Activated naive CD8-positive, alpha-beta T cell treated with anti-CD3 and anti-CD28 coated beads, Interleukin-2, amount 10 ng/mL, durations not matched to agents 7 days and 5 days (primary cell): ENCODE results near the gene GCK. TPM values are rescaled to one million over a fixed set of nuclear protein-coding genes. Genes with fewer than 3 reads are reported as not detected.
A peak's percentile ranks its signal among the peaks of the same experiment; 100 is the strongest.

Source experiments
- ATAC-seq: fragments of 150-1000 bp; cut with Tn5 transposase; one replicate; pipeline ENCODE4 v1.10.0; 2021; ENCODE audit warnings: low read depth, moderate library complexity
- POLR2A ChIA-PET: fragments of 350-600 bp; sonication (Branson Sonifier 250); formaldehyde crosslinking; loops from one replicate; lab custom pipeline; 2021; ENCODE audit warnings: antibody characterized with exemption; lab: Charles Lee
- DNase-seq: peaks from one replicate; pipeline ENCODE4 v3.0.0; 2021
- H3K27ac Mint-ChIP-seq: one replicate; pipeline ENCODE4 v1.8.0; 2022; ENCODE audit warnings: mild to moderate bottlenecking, mixed read lengths
- H3K27me3 Mint-ChIP-seq: one replicate; pipeline ENCODE4 v1.8.0; 2022; ENCODE audit warnings: mild to moderate bottlenecking, moderate library complexity, mixed read lengths
- H3K36me3 Mint-ChIP-seq: one replicate; pipeline ENCODE4 v1.8.0; 2021; ENCODE audit warnings: mild to moderate bottlenecking, mixed read lengths
- H3K4me1 Mint-ChIP-seq: one replicate; pipeline ENCODE4 v1.8.0; 2021; ENCODE audit warnings: mixed read lengths
- H3K4me3 Mint-ChIP-seq: one replicate; pipeline ENCODE4 v1.8.0; 2022; ENCODE audit warnings: mild to moderate bottlenecking, moderate library complexity, mixed read lengths
- H3K9me3 Mint-ChIP-seq: one replicate; pipeline ENCODE4 v1.8.0; 2021; ENCODE audit warnings: mixed read lengths
- total RNA-seq, 2 experiments: library from RNA; stranded (reverse); gene quantifications; one replicate each; pipeline ENCODE4 v1.2.3, GENCODE V29; 2021

Gene GCK
- total RNA-seq, 2 experiments from 2014 or later, result 0.23 to 0.30 TPM

DNA sequence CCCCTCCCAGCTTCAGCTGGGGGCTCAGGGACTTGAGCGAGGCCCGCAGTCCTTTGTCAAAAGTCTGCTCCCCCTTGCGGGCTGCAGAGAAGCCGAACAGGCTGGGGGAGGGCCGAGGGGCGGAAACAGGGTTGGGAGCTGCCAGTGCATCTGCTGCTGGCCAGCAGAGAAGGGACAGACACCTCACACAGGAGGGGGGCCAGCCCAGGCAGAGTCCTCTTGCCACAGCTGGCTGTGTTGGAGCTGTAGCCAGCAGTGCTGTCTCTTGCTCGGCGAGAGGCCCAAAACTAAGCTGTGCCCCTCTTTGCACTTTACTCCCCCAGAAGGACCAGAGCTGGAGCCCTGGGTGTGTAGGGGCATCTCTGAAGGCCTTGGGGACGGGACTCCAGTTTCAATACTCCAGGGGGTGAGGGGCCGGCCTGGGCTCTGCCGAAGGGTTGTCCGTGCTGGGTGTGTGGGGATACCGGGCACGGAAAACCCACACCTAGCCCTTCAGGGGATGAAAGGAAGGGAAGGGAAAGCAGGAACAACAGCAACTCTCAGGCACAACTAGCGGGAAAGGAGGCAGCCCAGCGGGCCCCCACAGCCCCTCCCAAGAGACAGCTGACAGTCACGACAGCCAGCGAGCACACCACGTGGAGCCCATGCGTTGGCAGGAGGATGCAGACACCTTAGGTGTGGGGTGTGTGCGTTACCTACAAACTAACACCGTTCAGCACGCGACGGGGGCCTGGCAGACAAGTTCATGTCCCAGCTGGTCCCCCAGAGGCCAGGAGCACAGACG lies 29.4 kb upstream of the GCK start:
- H3K4me1 Mint-ChIP-seq, result no peaks in the 10 kb centered on the region
- no peak for DNase-seq
- no peak overlapping the region for H3K27ac Mint-ChIP-seq
- H3K27me3 Mint-ChIP-seq, result no peaks in the 10 kb centered on the region
- no peak for ATAC-seq
- POLR2A ChIA-PET, result no interaction called here
- H3K9me3 Mint-ChIP-seq, result no peaks in the 10 kb centered on the region
- no peak overlapping the region for H3K4me3 Mint-ChIP-seq
- H3K36me3 Mint-ChIP-seq, result no peaks in the 10 kb centered on the region

DNA sequence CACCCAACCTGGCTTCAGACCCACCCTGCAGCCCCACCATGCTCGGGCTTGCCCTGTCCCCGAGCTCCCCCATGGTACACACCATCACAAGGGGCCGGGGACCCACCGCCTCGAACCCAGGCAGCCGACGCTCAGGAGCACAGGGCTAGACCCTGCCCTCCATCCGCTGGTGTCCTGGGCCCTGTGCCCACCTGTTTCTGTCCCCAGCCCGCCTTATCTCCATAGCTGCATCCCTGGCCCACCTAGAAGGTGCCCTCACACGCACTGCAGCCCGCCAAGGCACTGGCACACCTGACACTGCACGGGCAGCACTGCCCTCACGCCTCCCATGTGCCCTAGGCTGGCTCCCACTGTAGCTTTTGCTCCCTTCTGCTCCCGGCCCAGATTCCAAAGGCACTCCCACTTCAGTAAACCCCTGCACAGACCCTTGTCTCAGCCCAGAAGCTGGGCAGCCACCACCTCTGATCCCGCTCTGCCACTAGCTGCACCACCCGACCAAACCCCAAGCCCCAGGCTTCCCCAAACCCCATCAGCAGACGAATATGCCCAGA lies 28.7 kb upstream of the GCK start:
- Mint-ChIP-seq H3K36me3 (no peaks in the 10 kb centered on the region), H3K4me3 (no peak overlapping the region), H3K4me1 (no peaks in the 10 kb centered on the region), H3K9me3 (no peaks in the 10 kb centered on the region), H3K27ac (no peak overlapping the region), H3K27me3 (no peaks in the 10 kb centered on the region)
- POLR2A ChIA-PET, result no interaction called here
- no peak for DNase-seq
- ATAC-seq, result no peak

DNA sequence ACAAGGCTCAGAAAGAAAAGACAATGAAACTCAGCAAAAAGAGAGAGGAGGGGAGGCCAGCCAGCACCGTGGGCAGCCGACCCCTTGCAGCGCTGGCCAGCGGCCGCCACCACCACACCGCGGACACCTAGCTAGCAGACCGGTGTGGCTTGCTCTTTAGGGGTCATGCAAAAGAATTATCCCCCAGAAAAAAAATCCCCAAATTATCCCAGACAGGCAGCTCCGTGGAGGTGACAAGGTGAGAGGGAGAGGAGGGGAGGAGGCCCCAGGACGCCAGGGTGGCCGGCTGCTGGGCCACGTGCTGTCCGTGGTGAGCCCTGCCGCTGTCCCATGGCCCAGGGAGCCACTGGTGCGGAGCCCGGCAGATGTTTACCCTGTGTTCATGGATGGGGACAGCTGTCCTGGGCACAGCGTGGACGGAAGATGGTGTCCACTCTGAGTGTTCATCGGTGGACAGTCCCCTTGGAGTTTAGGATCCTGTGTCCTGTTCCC lies 28.0 kb upstream of the GCK start:
- H3K36me3 Mint-ChIP-seq, result peaks cover under 1% of the 10 kb centered on the region
- ATAC-seq (no peak), DNase-seq (no peak)
- H3K27me3 Mint-ChIP-seq, result no peaks in the 10 kb centered on the region
- peaks cover under 1% of the 10 kb centered on the region for H3K4me1 Mint-ChIP-seq
- no peak overlapping the region for H3K27ac Mint-ChIP-seq
- H3K9me3 Mint-ChIP-seq, result no peaks in the 10 kb centered on the region
- POLR2A ChIA-PET, result no interaction called here
- H3K4me3 Mint-ChIP-seq, result no peak overlapping the region

DNA sequence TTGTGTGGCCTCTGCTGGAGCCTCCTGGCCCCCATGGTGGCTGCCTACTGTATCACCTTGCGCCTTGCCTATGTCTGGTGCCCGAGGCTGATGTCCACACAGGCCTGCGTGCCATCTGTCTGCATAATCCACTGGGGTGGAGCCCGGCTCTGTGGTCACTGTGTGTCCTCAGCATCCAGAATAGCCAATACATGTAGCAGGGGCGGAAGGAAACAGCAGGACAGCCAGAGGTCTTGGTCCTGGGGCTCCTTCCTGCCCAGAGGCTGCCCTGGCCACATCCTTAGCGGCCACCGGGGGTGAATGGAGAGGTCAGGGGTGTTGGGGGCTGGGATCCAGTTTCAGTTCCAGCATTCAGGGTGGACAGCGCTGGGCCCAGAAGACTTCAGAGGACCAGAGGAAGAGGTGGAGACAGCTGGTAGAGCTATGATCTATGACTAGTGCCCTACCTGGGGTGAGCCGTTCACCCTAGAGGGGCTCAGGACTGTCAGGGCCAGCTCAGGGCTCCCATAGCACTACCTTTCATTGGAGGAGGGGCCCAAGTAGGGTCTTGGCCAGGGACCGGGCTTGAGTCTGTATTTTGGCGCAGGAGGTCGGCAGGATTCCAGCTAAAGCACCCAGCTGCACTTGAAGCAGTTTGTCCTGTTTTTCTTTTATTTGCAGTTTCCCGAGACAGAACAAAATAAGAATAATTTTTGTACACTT lies 27.4 kb upstream of the GCK start:
- Mint-ChIP-seq H3K27me3 (no peaks in the 10 kb centered on the region), H3K9me3 (no peaks in the 10 kb centered on the region), H3K4me3 (no peak overlapping the region), H3K36me3 (peaks cover 3% of the 10 kb centered on the region), H3K4me1 (peaks cover 6% of the 10 kb centered on the region), H3K27ac (no peak overlapping the region)
- POLR2A ChIA-PET, result no interaction called here
- no peak for ATAC-seq
- no peak for DNase-seq

DNA sequence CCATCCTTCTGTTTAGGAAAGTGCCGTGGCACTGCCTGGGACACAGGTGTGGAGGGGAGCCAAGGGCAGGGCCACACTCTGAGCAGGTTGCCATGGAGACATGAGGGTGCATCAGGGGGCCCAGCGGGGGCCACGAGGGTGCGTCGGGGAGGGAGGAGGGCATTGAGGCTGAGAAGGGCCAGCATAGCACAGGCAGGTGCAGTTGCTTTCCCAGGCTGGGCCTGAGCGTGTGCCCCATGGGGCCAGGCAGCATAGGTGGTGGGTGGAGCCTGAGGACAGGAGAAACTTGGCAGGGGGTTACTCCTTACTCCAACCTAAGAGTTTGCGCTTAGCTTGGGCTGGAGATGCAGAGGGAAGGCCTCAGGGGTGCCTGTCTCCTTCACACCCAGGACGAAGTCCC lies 26.8 kb upstream of the GCK start:
- peaks cover 11% of the 10 kb centered on the region for H3K4me1 Mint-ChIP-seq
- ATAC-seq (no peak), DNase-seq (no peak)
- no peak overlapping the region for H3K4me3 Mint-ChIP-seq
- H3K27ac Mint-ChIP-seq, result no peak overlapping the region
- H3K36me3 Mint-ChIP-seq, result peaks cover 7% of the 10 kb centered on the region
- no peaks in the 10 kb centered on the region for H3K27me3 Mint-ChIP-seq
- POLR2A ChIA-PET, result no interaction called here
- no peaks in the 10 kb centered on the region for H3K9me3 Mint-ChIP-seq

- no peak for DNase-seq
- POLR2A ChIA-PET, result no interaction called here
Observed at GRCh38 chr7:44215531-44215930, 26.3 kb upstream of the GCK start.

DNA sequence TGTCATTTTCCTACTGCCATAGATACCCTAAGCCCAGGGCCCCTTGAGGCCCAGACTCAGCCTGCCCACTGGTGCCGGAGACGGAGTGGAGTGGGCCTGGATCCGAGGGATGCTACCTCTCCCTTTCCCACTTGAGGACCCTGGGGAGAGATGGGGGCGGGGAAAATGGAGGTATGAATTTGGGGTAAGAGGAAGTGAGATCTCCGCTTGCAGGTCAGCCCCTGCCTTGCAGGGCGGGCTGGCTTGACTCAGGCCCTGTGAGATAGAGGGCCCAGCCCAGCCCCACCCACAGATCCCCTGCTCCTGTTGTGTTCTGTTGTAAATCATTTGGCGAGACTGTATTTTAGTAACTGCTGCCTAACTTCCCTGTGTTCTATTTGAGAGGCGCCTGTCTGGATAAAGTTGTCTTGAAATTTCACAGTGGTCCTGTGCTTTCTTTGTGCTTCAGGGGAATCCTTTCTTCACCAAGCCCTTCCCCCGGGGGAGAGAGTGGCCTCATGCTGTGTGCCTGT lies 24.7 kb upstream of the GCK start:
- Mint-ChIP-seq H3K27me3 (no peaks in the 10 kb centered on the region), H3K27ac (peak overlapping the region; percentile 24), H3K36me3 (peaks cover 13% of the 10 kb centered on the region), H3K9me3 (no peaks in the 10 kb centered on the region), H3K4me3 (no peak overlapping the region), H3K4me1 (peaks cover 11% of the 10 kb centered on the region)
- no peak for ATAC-seq
- DNase-seq, result no peak
- POLR2A ChIA-PET, result no interaction called here

More at GRCh38 chr7:44215531-44215930, 26.3 kb upstream of the GCK start:
- ATAC-seq, result no peak
- Mint-ChIP-seq H3K36me3 (peaks cover 10% of the 10 kb centered on the region), H3K4me1 (peaks cover 11% of the 10 kb centered on the region), H3K27me3 (no peaks in the 10 kb centered on the region), H3K9me3 (no peaks in the 10 kb centered on the region), H3K27ac (no peak overlapping the region), H3K4me3 (no peak overlapping the region)

- peaks cover 16% of the 10 kb centered on the region for H3K36me3 Mint-ChIP-seq
- no peak overlapping the region for H3K4me3 Mint-ChIP-seq
- ATAC-seq (no peak), DNase-seq (no peak)
- no peaks in the 10 kb centered on the region for H3K9me3 Mint-ChIP-seq
- peaks cover 11% of the 10 kb centered on the region for H3K4me1 Mint-ChIP-seq
- POLR2A ChIA-PET, result interaction anchor here (1.9 kb wide), 1 partner anchor 12 kb away, joined by 5 read pairs; the partner anchor contains the start of gene YKT6
- no peak overlapping the region for H3K27ac Mint-ChIP-seq
- no peaks in the 10 kb centered on the region for H3K27me3 Mint-ChIP-seq
Observed at GRCh38 chr7:44213206-44213876, 24.1 kb upstream of the GCK start.

DNA sequence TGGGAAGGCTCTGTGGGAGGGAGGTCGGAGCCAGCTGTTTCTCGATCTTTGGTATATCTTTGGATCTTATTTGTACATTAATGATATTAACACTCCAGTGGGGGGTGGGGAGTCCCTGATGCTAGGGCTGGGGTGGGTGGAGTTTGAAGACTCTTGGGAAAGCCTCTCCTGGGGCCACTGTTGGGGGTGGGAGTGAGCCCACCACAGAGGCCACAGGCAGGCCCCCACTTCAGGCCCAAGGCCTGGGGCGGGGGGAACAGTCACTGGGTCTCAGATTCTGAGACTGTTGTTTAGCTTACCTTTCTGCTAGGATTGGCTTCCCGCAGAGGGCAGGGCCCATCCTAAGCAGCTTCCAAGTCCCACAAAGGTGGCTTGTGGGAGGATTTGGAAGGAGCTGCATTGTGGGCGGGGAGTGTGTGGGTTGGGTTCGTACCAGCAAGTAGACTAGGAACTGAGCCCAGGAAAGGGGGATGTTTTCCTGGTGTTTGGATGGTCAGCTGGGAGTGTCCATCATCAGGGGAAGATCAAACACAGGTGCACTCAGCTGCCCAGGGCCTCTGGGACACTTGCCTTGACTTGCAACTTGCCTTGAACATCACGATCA lies 23.4 kb upstream of the GCK start:
- ATAC-seq (no peak), DNase-seq (no peak)
- H3K27me3 Mint-ChIP-seq, result no peaks in the 10 kb centered on the region
- H3K27ac Mint-ChIP-seq, result no peak overlapping the region
- H3K4me3 Mint-ChIP-seq, result no peak overlapping the region
- peaks cover 18% of the 10 kb centered on the region for H3K36me3 Mint-ChIP-seq
- H3K4me1 Mint-ChIP-seq, result peaks cover 11% of the 10 kb centered on the region
- POLR2A ChIA-PET, result interaction anchor here (1.9 kb wide), 1 partner anchor 11 kb away, joined by 5 read pairs; the partner anchor contains the start of gene YKT6
- H3K9me3 Mint-ChIP-seq, result no peaks in the 10 kb centered on the region

DNA sequence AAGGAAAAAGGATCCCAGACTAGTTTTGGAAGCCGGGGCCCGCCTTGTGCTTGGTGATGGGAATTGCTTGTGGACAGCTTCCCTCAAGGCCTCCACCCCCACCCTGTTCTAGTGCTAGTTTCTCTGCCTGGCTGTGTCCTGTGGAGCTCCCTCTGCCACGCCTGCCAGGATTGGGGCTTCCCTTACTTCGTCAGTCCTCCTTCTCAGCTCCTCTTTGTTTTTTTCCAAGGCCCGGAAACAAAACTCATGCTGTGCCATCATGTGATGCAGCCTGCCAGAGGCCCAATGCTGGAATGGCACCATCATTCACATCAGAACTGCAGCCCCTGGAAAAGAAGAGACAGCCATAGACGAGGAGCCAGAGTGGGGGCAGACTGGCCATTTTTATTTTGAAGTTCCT lies 22.8 kb upstream of the GCK start:
- Mint-ChIP-seq H3K9me3 (no peaks in the 10 kb centered on the region), H3K4me3 (no peak overlapping the region), H3K4me1 (peaks cover 11% of the 10 kb centered on the region), H3K27me3 (no peaks in the 10 kb centered on the region), H3K27ac (no peak overlapping the region), H3K36me3 (peaks cover 18% of the 10 kb centered on the region)
- DNase-seq, result no peak
- POLR2A ChIA-PET, result interaction anchor here (1.9 kb wide), 1 partner anchor 11 kb away, joined by 5 read pairs; the partner anchor contains the start of gene YKT6
- ATAC-seq, result no peak

DNA sequence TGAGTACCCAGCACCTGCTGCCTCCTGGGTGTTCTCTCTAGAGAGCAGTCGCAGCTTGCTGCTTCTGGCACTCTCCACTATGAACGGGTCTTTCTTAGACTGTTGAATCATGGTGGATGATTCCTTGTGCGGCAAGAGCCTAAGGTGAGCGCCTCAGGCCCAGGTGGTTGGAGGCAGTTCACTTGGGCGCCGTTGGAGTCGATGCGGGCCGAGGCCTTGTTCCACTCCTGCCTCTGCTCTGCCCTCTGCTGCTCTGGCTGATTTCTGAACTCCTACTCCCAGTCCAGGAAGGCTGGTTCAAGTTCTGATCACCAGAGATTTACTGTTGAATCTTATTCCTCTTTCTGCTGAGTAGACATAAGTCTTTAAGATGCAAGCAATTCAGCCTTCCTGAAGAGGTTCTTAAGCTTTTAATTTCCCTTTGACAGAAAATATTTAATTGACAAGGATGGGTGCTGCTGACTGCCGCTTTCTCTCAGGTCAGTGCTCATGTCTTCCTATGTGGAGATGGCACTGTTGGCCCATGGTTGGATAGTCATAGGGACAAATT lies 22.0 kb upstream of the GCK start:
- Mint-ChIP-seq H3K4me1 (peaks cover 11% of the 10 kb centered on the region), H3K4me3 (no peak overlapping the region), H3K27ac (peak overlapping the region; percentile 52), H3K27me3 (no peaks in the 10 kb centered on the region), H3K9me3 (no peaks in the 10 kb centered on the region), H3K36me3 (peaks cover 22% of the 10 kb centered on the region)
- no peak for ATAC-seq
- POLR2A ChIA-PET, result interaction anchor here (1.9 kb wide), 1 partner anchor 10 kb away, joined by 5 read pairs; the partner anchor contains the start of gene YKT6
- DNase-seq, result no peak

- ATAC-seq (no peak), DNase-seq (no peak)
- Mint-ChIP-seq H3K4me1 (peaks cover 11% of the 10 kb centered on the region), H3K27me3 (no peaks in the 10 kb centered on the region), H3K27ac (no peak overlapping the region), H3K9me3 (no peaks in the 10 kb centered on the region), H3K4me3 (no peak overlapping the region), H3K36me3 (peaks cover 24% of the 10 kb centered on the region)
- POLR2A ChIA-PET, result no interaction called here
Observed at GRCh38 chr7:44210107-44210506, 20.9 kb upstream of the GCK start.
